ENCODE data around the gene TENM4.

DNA sequence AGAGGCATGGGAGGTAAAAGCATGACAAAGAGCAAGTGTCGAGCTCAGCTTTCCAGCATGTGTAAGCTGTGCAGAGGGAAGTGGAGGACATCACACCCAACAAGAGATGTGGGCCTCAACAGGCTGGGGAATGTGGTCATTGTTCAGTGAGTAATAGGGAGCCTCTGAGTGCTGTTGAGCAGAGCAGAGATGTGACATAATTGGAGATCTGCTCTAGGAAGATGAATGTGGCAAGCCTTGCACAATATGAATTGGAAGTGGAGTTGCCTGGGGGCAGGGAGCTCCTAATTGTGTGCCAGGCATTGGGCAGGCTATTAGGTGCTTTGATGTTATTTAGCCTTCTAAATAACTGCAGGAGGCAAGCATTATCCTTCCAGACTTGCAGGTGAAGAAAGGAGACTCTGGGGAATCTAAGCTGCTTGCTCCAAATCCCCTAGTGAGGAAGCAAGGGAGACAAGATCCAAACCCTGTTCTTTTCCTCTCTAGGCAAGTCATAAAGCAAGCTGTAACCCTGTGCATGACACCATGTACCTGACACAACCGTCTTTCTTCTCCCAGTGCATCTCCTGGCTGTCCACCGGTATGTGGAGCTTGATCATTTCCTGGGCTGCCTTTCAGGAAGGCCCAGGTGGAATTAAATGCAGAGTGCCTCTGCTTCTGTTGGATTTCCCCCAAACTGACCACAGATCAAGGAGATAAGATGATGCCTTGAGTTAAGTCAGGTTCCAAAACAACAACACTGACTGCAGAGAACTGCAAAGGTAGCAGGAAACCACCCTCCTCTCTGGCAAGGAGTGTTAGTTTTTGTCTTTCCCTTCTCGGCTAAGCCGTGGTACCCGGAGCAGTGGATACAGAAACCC, 221.4 kb downstream of the TENM4 start:
- TF ChIP-seq POLR2A (IDR thresholded peaks at IDR 0.05): no peak
- TF ChIP-seq, protein P1, sequence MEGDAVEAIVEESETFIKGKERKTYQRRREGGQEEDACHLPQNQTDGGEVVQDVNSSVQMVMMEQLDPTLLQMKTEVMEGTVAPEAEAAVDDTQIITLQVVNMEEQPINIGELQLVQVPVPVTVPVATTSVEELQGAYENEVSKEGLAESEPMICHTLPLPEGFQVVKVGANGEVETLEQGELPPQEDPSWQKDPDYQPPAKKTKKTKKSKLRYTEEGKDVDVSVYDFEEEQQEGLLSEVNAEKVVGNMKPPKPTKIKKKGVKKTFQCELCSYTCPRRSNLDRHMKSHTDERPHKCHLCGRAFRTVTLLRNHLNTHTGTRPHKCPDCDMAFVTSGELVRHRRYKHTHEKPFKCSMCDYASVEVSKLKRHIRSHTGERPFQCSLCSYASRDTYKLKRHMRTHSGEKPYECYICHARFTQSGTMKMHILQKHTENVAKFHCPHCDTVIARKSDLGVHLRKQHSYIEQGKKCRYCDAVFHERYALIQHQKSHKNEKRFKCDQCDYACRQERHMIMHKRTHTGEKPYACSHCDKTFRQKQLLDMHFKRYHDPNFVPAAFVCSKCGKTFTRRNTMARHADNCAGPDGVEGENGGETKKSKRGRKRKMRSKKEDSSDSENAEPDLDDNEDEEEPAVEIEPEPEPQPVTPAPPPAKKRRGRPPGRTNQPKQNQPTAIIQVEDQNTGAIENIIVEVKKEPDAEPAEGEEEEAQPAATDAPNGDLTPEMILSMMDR (IDR thresholded peaks at IDR 0.05): no peak

Measured in uterus (tissue), 2 donors.